DND-41 (cell line): Measurements from ENCODE around the gene PRRT1B.
A peak's percentile ranks its signal among the peaks of the same experiment; 100 is the strongest.

ENCODE experiments used
- ATAC-seq: fragments of 200-7000 bp; cut with Tn5 transposase; 3 replicates; pipeline ENCODE4 v1.9.1; 2021; ENCODE audit warnings: low read depth; ENCODE audit not compliant: insufficient read depth
- DNase-seq: peaks from one replicate; pipeline ENCODE4 v3.0.0-alpha.2; 2020
- H2AFZ ChIP-seq: 2 replicates; pipeline ENCODE4 v1.6.0; 2012; ENCODE audit warnings: low read depth, low read length
- H3K27ac ChIP-seq: 2 replicates; pipeline ENCODE4 v1.5.1; 2012; ENCODE audit warnings: low read length, inconsistent platforms
- H3K27me3 ChIP-seq: fragments of 200-600 bp; sonication (generic); 2 replicates; pipeline ENCODE4 v1.6.0; 2012; ENCODE audit warnings: low read length, mild to moderate bottlenecking, inconsistent platforms; ENCODE audit not compliant: insufficient read depth, poor library complexity
- H3K36me3 ChIP-seq: 2 replicates; pipeline ENCODE4 v1.5.1; 2012; ENCODE audit warnings: low read length, inconsistent platforms; ENCODE audit not compliant: insufficient read depth
- H3K4me1 ChIP-seq: 2 replicates; pipeline ENCODE4 v1.5.1; 2012; ENCODE audit warnings: mild to moderate bottlenecking, low read length; ENCODE audit not compliant: insufficient read depth
- H3K4me2 ChIP-seq: 2 replicates; pipeline ENCODE4 v1.6.0; 2012; ENCODE audit warnings: mild to moderate bottlenecking, moderate library complexity, low read length, inconsistent platforms; ENCODE audit not compliant: insufficient read depth
- H3K4me3 ChIP-seq, 2 experiments: fragments of 200-600 bp in 1 of 2; shearing (Covaris generic) in 1 of 2; 2 replicates each; pipeline ENCODE4 v1.5.1; 2012 to 2016; ENCODE audit warnings: inconsistent platforms in 2 of 2, low read length in 2 of 2, mild to moderate bottlenecking in 2 of 2, low read depth in 1 of 2, moderate library complexity in 1 of 2
- H3K79me2 ChIP-seq: 2 replicates; pipeline ENCODE4 v1.6.0; 2012; ENCODE audit warnings: low read length, inconsistent platforms; ENCODE audit not compliant: insufficient read depth
- H3K9ac ChIP-seq: 2 replicates; pipeline ENCODE4 v1.6.0; 2012; ENCODE audit warnings: low read depth, mild to moderate bottlenecking, inconsistent platforms, low read length, moderate library complexity
- H3K9me3 ChIP-seq: 2 replicates; pipeline ENCODE4 v1.5.1; 2012; ENCODE audit warnings: low read length, moderate library complexity, mild to moderate bottlenecking, inconsistent platforms; ENCODE audit not compliant: insufficient read depth, severe bottlenecking
- H4K20me1 ChIP-seq: 2 replicates; pipeline ENCODE4 v1.6.0; 2012; ENCODE audit warnings: low read length; ENCODE audit not compliant: insufficient read depth
- EZH2 ChIP-seq: IDR thresholded peaks from 3 replicates; pipeline ENCODE4 v1.6.1; 2012; ENCODE audit warnings: borderline replicate concordance, low read depth, mild to moderate bottlenecking, moderate library complexity, low read length, inconsistent platforms; ENCODE audit not compliant: severe bottlenecking
- TF ChIP-seq, protein P1 (sequence below): IDR thresholded peaks from 2 replicates; pipeline ENCODE4 v1.5.1; 2012; ENCODE audit warnings: borderline replicate concordance, low read length, moderate library complexity, mild to moderate bottlenecking; ENCODE audit not compliant: poor library complexity, severe bottlenecking; ENCODE audit errors: extremely low read depth

The PRRT1B gene

DNA sequence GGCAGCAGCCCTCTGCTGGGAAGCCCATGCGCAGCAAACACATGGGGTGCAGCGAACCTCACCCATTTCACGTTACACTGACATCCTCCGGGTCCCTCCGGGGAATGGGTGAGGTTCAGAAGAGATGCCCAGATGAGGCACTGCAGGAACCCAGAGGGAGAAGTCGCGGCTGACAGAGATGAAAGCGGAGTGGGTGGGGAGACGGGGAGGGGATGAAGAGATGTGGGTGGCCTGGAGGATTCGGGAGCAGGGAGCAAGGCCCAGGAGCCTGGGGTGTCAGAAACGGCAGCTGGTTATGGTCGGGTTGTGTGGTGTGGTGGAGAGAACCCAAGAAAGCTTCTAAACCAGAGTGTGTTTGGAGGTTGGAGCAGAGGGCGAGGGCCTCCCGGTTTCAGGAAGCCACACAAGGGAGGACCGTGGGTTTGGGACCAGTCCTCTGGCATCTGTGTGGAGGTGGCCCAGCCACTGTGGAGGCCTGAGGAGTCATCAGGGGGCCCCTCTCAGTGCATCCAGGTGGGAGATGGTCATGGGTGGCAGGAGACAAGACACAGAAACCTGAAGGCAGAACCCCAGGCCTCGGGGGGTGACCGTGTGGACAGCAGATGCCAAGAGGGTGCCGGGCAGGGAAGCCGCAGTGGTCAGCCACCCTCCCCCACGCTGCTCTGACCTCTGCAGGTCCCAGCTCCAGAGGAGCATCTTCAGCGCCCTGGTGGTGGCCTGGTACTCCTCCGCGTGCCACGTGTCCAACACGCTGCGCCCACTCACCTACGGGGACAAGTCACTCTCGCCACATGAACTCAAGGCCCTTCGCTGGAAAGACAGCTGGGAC, 22.9 kb upstream of the PRRT1B start:
- Histone ChIP-seq H3K9ac (no peak overlapping the region), H3K9me3 (no peaks in the 10 kb centered on the region), H3K27me3 (no peaks in the 10 kb centered on the region), H3K4me2 (no peak overlapping the region), H4K20me1 (peaks cover 7% of the 10 kb centered on the region; the same call in 1 of the 2 replicates), H3K27ac (no peak overlapping the region), H3K36me3 (peaks cover 92% of the 10 kb centered on the region), H3K4me1 (no peaks in the 10 kb centered on the region), H2AFZ (no peak overlapping the region), H3K4me3 (no peak overlapping the region), H3K79me2 (no peaks in the 10 kb centered on the region)
- DNase-seq (no peak), ATAC-seq (peak; percentile 16; the same call in 1 of the 3 replicates)
- TF ChIP-seq, protein P1, sequence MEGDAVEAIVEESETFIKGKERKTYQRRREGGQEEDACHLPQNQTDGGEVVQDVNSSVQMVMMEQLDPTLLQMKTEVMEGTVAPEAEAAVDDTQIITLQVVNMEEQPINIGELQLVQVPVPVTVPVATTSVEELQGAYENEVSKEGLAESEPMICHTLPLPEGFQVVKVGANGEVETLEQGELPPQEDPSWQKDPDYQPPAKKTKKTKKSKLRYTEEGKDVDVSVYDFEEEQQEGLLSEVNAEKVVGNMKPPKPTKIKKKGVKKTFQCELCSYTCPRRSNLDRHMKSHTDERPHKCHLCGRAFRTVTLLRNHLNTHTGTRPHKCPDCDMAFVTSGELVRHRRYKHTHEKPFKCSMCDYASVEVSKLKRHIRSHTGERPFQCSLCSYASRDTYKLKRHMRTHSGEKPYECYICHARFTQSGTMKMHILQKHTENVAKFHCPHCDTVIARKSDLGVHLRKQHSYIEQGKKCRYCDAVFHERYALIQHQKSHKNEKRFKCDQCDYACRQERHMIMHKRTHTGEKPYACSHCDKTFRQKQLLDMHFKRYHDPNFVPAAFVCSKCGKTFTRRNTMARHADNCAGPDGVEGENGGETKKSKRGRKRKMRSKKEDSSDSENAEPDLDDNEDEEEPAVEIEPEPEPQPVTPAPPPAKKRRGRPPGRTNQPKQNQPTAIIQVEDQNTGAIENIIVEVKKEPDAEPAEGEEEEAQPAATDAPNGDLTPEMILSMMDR, result no peak
- no peak for TF ChIP-seq EZH2

DNA sequence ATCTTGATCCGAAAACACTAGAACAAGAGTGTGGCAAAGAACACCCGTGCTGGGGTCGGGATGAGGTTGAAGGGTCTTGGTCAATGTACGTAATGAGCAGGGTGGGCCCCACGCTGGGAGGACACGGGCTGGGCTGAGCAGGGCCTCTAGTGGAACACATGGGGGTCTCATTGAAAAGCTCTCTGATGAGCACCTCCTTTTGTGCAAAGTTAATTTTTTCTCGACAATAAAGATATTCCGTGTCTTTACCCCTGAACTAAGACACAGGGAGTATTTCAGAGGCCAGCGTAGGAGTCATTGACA, 22.3 kb upstream of the PRRT1B start:
- DNase-seq (no peak), ATAC-seq (peak; percentile 13; the same call in 1 of the 3 replicates)
- H3K79me2 ChIP-seq, result no peaks in the 10 kb centered on the region
- no peaks in the 10 kb centered on the region for H3K4me1 ChIP-seq
- no peak overlapping the region for H3K4me2 ChIP-seq
- H4K20me1 ChIP-seq, result peaks cover 7% of the 10 kb centered on the region; the same call in 1 of the 2 replicates
- H3K36me3 ChIP-seq, result peaks cover 92% of the 10 kb centered on the region
- no peaks in the 10 kb centered on the region for H3K9me3 ChIP-seq
- no peak overlapping the region for H3K4me3 ChIP-seq
- TF ChIP-seq, protein P1, result no peak
- TF ChIP-seq EZH2, result no peak
- no peaks in the 10 kb centered on the region for H3K27me3 ChIP-seq
- no peak overlapping the region for H3K9ac ChIP-seq
- no peak overlapping the region for H3K27ac ChIP-seq
- no peak overlapping the region for H2AFZ ChIP-seq

GRCh38 chr9:131523451-131524435, 21.6 kb upstream of the PRRT1B start:
- Histone ChIP-seq H2AFZ (no peak overlapping the region), H3K9ac (no peak overlapping the region), H3K4me2 (no peak overlapping the region), H3K27ac (no peak overlapping the region), H4K20me1 (peaks cover 7% of the 10 kb centered on the region; the same call in 1 of the 2 replicates), H3K79me2 (peaks cover 2% of the 10 kb centered on the region; the same call in 1 of the 2 replicates), H3K27me3 (no peaks in the 10 kb centered on the region), H3K4me1 (no peaks in the 10 kb centered on the region), H3K36me3 (peaks cover 92% of the 10 kb centered on the region), H3K9me3 (no peaks in the 10 kb centered on the region), H3K4me3 (no peak overlapping the region)
- no peak for TF ChIP-seq EZH2
- TF ChIP-seq, protein P1, result no peak
- peak; percentile 21; the same call in 1 of the 3 replicates for ATAC-seq
- DNase-seq, result no peak
